D721Med (cell line): ENCODE measurements around the gene TBC1D19.

Experiments used
- DNase-seq: peaks from one replicate; pipeline ENCODE4 v3.0.0; 2011; ENCODE audit warnings: low spot score; ENCODE audit not compliant: insufficient read length
- FAIRE-seq: peaks from 2 replicates; lab custom pipeline; 2011; peaks lifted over from hg19 to GRCh38; lab: Jason Lieb, UNC
- CTCF ChIP-seq: IDR thresholded peaks from 2 replicates; pipeline ENCODE4 v1.5.1; 2012; ENCODE audit warnings: mild to moderate bottlenecking, control low read depth; ENCODE audit not compliant: insufficient read depth; ENCODE audit errors: missing control alignments

The TBC1D19 gene

GRCh38 chr4:26749867-26750266 lies 166.0 kb downstream of the TBC1D19 start:
- no peak for DNase-seq
- FAIRE-seq = no peak
- no peak for TF ChIP-seq CTCF

- no peak for FAIRE-seq
- no peak for TF ChIP-seq CTCF
- no peak for DNase-seq
Observed at GRCh38 chr4:26751004-26751403, 167.1 kb downstream of the TBC1D19 start.

GRCh38 chr4:26751838-26752237 lies 168.0 kb downstream of the TBC1D19 start:
- TF ChIP-seq CTCF = no peak
- DNase-seq = no peak
- FAIRE-seq = no peak

- TF ChIP-seq CTCF = no peak
- DNase-seq = no peak
- FAIRE-seq = no peak
Observed at GRCh38 chr4:26753187-26753586, 169.3 kb downstream of the TBC1D19 start.

- FAIRE-seq (no peak), DNase-seq (no peak)
- TF ChIP-seq CTCF = no peak
Observed at GRCh38 chr4:26753617-26754016, 169.7 kb downstream of the TBC1D19 start.

GRCh38 chr4:26757751-26758150 lies 173.9 kb downstream of the TBC1D19 start:
- no peak for TF ChIP-seq CTCF
- no peak for DNase-seq
- no peak for FAIRE-seq

- no peak for TF ChIP-seq CTCF
- FAIRE-seq = no peak
- DNase-seq = no peak
Observed at GRCh38 chr4:26758899-26759298, 175.0 kb downstream of the TBC1D19 start.
